NOMO-1 treated with dmso at 0.1 percent for 144 hours (cell line): ENCODE data around the gene MFSD8.
"Not testable (repeated sequence)": the region's sequence is repeated elsewhere in the genome, so short reads cannot be mapped to it uniquely, and the experiment has no call there.

Experiments used
- DNase-seq: peaks from one replicate; lab custom pipeline; 2025; ENCODE audit not compliant: unreplicated experiment; lab: John Stamatoyannopoulos, UW

Gene MFSD8

GRCh38 chr4:127936974-127937373, 28.0 kb downstream of the MFSD8 start:
- no peak for DNase-seq

- DNase-seq, result not testable (repeated sequence)
Observed at GRCh38 chr4:127931836-127932235, 33.1 kb downstream of the MFSD8 start.

- no peak for DNase-seq
Observed at GRCh38 chr4:127930175-127930574, 34.8 kb downstream of the MFSD8 start.

GRCh38 chr4:127925720-127926119, 39.3 kb downstream of the MFSD8 start:
- not testable (repeated sequence) for DNase-seq

GRCh38 chr4:127922226-127922625, 42.7 kb downstream of the MFSD8 start:
- DNase-seq, result no peak

- no peak for DNase-seq
Observed at GRCh38 chr4:127920521-127920920, 44.5 kb downstream of the MFSD8 start.

GRCh38 chr4:127917151-127917550, 47.8 kb downstream of the MFSD8 start:
- DNase-seq, result no peak

GRCh38 chr4:127916512-127916911, 48.5 kb downstream of the MFSD8 start:
- DNase-seq, result no peak

GRCh38 chr4:127905029-127905428, 59.9 kb downstream of the MFSD8 start:
- DNase-seq, result no peak

GRCh38 chr4:127899682-127900081, 65.3 kb downstream of the MFSD8 start:
- DNase-seq, result not testable (repeated sequence)

GRCh38 chr4:127896528-127896927, 68.4 kb downstream of the MFSD8 start:
- no peak for DNase-seq

GRCh38 chr4:127896069-127896468, 68.9 kb downstream of the MFSD8 start:
- no peak for DNase-seq

GRCh38 chr4:127889903-127890302, 75.1 kb downstream of the MFSD8 start:
- no peak for DNase-seq

GRCh38 chr4:127888559-127888958, 76.4 kb downstream of the MFSD8 start:
- no peak for DNase-seq

- DNase-seq, result no peak
Observed at GRCh38 chr4:127881563-127881864, 83.5 kb downstream of the MFSD8 start.

- DNase-seq, result peak; percentile 96
Observed at GRCh38 chr4:127880763-127881562, 84.0 kb downstream of the MFSD8 start, which contains the start of gene PLK4. Gene PLK4, plus strand, starts transcription at chr4:127880893. Its CDS starts 242 bp downstream, at chr4:127881135.

GRCh38 chr4:127875791-127876190, 89.2 kb downstream of the MFSD8 start:
- DNase-seq, result no peak

- no peak for DNase-seq
Observed at GRCh38 chr4:127870688-127871087, 94.3 kb downstream of the MFSD8 start.

GRCh38 chr4:127870281-127870680, 94.7 kb downstream of the MFSD8 start:
- no peak for DNase-seq

- no peak for DNase-seq
Observed at GRCh38 chr4:127868196-127868595, 96.8 kb downstream of the MFSD8 start.
